PC-3 (cell line): Measurements from ENCODE around the gene HOPX. TPM values are rescaled to one million over a fixed set of nuclear protein-coding genes. Genes with fewer than 3 reads are reported as not detected.

ENCODE experiments used
- ATAC-seq: fragments of 200-7000 bp; cut with Tn5 transposase; 2 replicates; pipeline ENCODE4 v1.9.1; 2020; ENCODE audit warnings: mild to moderate bottlenecking, moderate library complexity
- BruUV-seq: library from RNA; stranded (reverse); fragments of 400-500 nt; replicated peaks from 2 replicates; lab custom pipeline; 2021; lab: Mats Ljungman, UMichigan
- CTCF ChIA-PET: fragments of 300-600 bp; sonication (Branson Sonifier 250); formaldehyde crosslinking; loops from one replicate; lab custom pipeline; 2022; ENCODE audit warnings: antibody characterized with exemption; lab: Charles Lee
- POLR2A ChIA-PET: fragments of 300-600 bp; sonication (Branson Sonifier 250); formaldehyde crosslinking; loops from one replicate; lab custom pipeline; 2022; ENCODE audit warnings: antibody characterized with exemption; ENCODE audit not compliant: unreplicated experiment; lab: Charles Lee
- DNase-seq: peaks from one replicate; pipeline ENCODE4 v3.0.0-alpha.2; 2015
- H2AFZ ChIP-seq: fragments of 300-600 bp; sonication (generic); 2 replicates; pipeline ENCODE4 v1.6.0; 2016; ENCODE audit warnings: antibody characterized with exemption, low read length
- H3F3A ChIP-seq: fragments of 300-600 bp; sonication (generic); one replicate; pipeline ENCODE4 v1.6.0; 2017; ENCODE audit warnings: antibody characterized with exemption, low read length, control low read depth, mild to moderate bottlenecking; ENCODE audit not compliant: unreplicated experiment
- H3K27ac ChIP-seq: fragments of 300-600 bp; sonication (generic); 2 replicates; pipeline ENCODE4 v1.5.1; 2016; ENCODE audit warnings: mild to moderate bottlenecking, low read length
- H3K27me3 ChIP-seq: fragments of 300-600 bp; sonication (generic); 2 replicates; pipeline ENCODE4 v1.6.1; 2016; ENCODE audit warnings: low read length, mixed read lengths
- H3K36me3 ChIP-seq: fragments of 300-600 bp; sonication (generic); 2 replicates; pipeline ENCODE4 v1.6.1; 2016; ENCODE audit warnings: low read depth, mixed run types, low read length, mixed read lengths
- H3K4me1 ChIP-seq: fragments of 300-600 bp; sonication (generic); 2 replicates; pipeline ENCODE4 v1.5.1; 2016; ENCODE audit warnings: low read length; ENCODE audit not compliant: insufficient read depth
- H3K4me2 ChIP-seq: fragments of 300-600 bp; sonication (generic); 2 replicates; pipeline ENCODE4 v1.6.0; 2016; ENCODE audit warnings: low read length
- H3K4me3 ChIP-seq: fragments of 300-600 bp; sonication (generic); 2 replicates; pipeline ENCODE4 v1.5.1; 2016; ENCODE audit warnings: mild to moderate bottlenecking, low read length, mixed read lengths
- H3K79me2 ChIP-seq: fragments of 300-600 bp; sonication (generic); 2 replicates; pipeline ENCODE4 v1.6.1; 2017; ENCODE audit warnings: low read length, mixed read lengths
- H3K9ac ChIP-seq: fragments of 300-600 bp; sonication (generic); 2 replicates; pipeline ENCODE4 v1.6.0; 2016; ENCODE audit warnings: mild to moderate bottlenecking, low read length
- H3K9me2 ChIP-seq: fragments of 300-600 bp; sonication (generic); replicated peaks from 2 replicates; pipeline ENCODE4 v1.6.1; 2016; ENCODE audit warnings: mixed run types, low read length, mixed read lengths
- H3K9me3 ChIP-seq: fragments of 300-600 bp; sonication (generic); 2 replicates; pipeline ENCODE4 v1.6.1; 2016; ENCODE audit warnings: low read length, mixed read lengths
- H4K20me1 ChIP-seq: fragments of 300-600 bp; sonication (generic); 2 replicates; pipeline ENCODE4 v1.6.1; 2016; ENCODE audit warnings: low read length, mixed read lengths
- EZH2 ChIP-seq: fragments of 300-600 bp; sonication (generic); IDR thresholded peaks from one replicate; pipeline ENCODE4 v1.6.1; 2017; ENCODE audit warnings: antibody characterized with exemption, mild to moderate bottlenecking, low read length; ENCODE audit not compliant: unreplicated experiment
- EZH2phosphoT487 ChIP-seq: fragments of 300-600 bp; sonication (generic); IDR thresholded peaks from 2 replicates; pipeline ENCODE4 v1.6.1; 2018; ENCODE audit warnings: mild to moderate bottlenecking, antibody characterized with exemption, low read length, borderline replicate concordance
- intact Hi-C: fragments of 100-400 bp; cut with micrococcal nuclease; formaldehyde crosslinking; loops from 2 replicates; pipeline ENCODE4 v1.9.0; 2023
- total RNA-seq: library from RNA; depleted of rRNA; stranded (reverse); fragments of >200 nt; gene quantifications from 2 replicates; pipeline ENCODE4 v1.2.3, GENCODE V29; 2014
- TF ChIP-seq, protein P1 (sequence below): fragments of 300-600 bp; sonication (generic); conservative IDR thresholded peaks from 2 replicates; pipeline ENCODE4 v1.5.1; 2017; ENCODE audit warnings: antibody characterized with exemption, low read depth, mild to moderate bottlenecking, low read length

HOPX gene
- total RNA-seq, 1 experiment from 2014 or later: 0.87 TPM

DNA sequence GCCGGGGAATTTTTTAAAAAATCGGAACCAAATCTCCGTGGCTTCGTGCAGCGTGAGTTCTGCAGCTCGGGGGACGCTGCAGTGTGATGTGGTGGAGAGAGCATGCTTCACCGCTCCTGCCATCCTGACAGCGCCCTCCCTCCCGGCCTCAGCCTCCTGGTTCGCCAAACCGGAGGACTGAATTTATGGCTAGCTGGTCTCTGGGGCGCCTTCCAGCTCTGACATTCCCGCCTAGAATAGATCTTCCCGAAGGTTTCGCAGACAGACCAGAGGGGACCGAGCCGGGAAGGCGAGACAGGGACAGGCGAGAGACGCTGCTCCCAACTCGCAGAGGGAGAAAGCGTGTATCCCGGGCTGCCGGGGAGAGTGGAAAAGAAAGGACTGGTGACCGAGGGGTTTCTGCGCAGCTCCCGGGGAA is 25.9 kb downstream of the HOPX start:
- H4K20me1 ChIP-seq: no peaks in the 10 kb centered on the region
- H3K4me1 ChIP-seq: peaks cover 14% of the 10 kb centered on the region
- H3K9me3 ChIP-seq: no peaks in the 10 kb centered on the region
- H3K27me3 ChIP-seq: no peaks in the 10 kb centered on the region
- CTCF ChIA-PET: no interaction called here
- TF ChIP-seq EZH2phosphoT487 (no peak), EZH2 (no peak)
- TF ChIP-seq, protein P1, sequence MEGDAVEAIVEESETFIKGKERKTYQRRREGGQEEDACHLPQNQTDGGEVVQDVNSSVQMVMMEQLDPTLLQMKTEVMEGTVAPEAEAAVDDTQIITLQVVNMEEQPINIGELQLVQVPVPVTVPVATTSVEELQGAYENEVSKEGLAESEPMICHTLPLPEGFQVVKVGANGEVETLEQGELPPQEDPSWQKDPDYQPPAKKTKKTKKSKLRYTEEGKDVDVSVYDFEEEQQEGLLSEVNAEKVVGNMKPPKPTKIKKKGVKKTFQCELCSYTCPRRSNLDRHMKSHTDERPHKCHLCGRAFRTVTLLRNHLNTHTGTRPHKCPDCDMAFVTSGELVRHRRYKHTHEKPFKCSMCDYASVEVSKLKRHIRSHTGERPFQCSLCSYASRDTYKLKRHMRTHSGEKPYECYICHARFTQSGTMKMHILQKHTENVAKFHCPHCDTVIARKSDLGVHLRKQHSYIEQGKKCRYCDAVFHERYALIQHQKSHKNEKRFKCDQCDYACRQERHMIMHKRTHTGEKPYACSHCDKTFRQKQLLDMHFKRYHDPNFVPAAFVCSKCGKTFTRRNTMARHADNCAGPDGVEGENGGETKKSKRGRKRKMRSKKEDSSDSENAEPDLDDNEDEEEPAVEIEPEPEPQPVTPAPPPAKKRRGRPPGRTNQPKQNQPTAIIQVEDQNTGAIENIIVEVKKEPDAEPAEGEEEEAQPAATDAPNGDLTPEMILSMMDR: no peak
- H3K9me2 ChIP-seq: no peaks in the 10 kb centered on the region
- no peaks in the 10 kb centered on the region for H3K36me3 ChIP-seq
- DNase-seq: peak; percentile 14
- POLR2A ChIA-PET: no interaction called here
- H3K4me3 ChIP-seq: peak overlapping the region; percentile 64
- intact Hi-C loops: no loop called here
- H3K9ac ChIP-seq: no peak overlapping the region
- peak overlapping the region; percentile 74; the same call in 1 of the 2 replicates for H2AFZ ChIP-seq
- H3K79me2 ChIP-seq: no peaks in the 10 kb centered on the region
- BruUV-seq: no TSS peak
- no peak overlapping the region for H3K27ac ChIP-seq
- ATAC-seq: peak; percentile 27
- peak overlapping the region; percentile 82 for H3K4me2 ChIP-seq
- H3F3A ChIP-seq: no peaks in the 10 kb centered on the region

DNA sequence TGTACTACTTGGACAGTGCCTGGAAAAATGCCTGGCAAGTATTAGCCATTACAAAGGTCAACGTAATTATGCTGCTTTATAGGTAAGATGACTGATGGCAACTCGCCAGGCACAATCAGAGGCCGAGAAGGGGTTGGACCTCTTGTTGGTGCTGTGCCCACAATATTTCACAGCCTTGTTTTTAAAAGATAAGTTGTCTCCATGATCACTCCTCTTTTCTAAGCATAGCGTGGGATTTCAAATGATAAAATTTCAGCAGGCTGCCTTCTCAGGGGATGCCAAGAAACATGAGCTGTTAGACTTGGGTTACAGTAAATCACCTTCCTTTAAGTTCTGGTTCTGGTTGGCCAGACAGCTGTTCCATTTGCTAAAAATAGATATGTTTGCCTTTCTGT is 26.9 kb downstream of the HOPX start:
- Histone ChIP-seq H3F3A (no peaks in the 10 kb centered on the region), H3K9me3 (no peaks in the 10 kb centered on the region), H2AFZ (no peak overlapping the region), H3K4me3 (no peak overlapping the region), H3K4me1 (peaks cover 14% of the 10 kb centered on the region), H3K4me2 (peak overlapping the region; percentile 31; the same call in 1 of the 2 replicates), H4K20me1 (no peaks in the 10 kb centered on the region), H3K9ac (no peak overlapping the region), H3K27me3 (no peaks in the 10 kb centered on the region), H3K9me2 (no peaks in the 10 kb centered on the region), H3K79me2 (no peaks in the 10 kb centered on the region), H3K27ac (no peak overlapping the region), H3K36me3 (no peaks in the 10 kb centered on the region)
- no peak for ATAC-seq
- no TSS peak for BruUV-seq
- no peak for TF ChIP-seq EZH2phosphoT487
- TF ChIP-seq EZH2: no peak
- TF ChIP-seq, protein P1: no peak
- peak; percentile 31 for DNase-seq
- CTCF ChIA-PET: no interaction called here
- intact Hi-C loops: no loop called here
- POLR2A ChIA-PET: no interaction called here

DNA sequence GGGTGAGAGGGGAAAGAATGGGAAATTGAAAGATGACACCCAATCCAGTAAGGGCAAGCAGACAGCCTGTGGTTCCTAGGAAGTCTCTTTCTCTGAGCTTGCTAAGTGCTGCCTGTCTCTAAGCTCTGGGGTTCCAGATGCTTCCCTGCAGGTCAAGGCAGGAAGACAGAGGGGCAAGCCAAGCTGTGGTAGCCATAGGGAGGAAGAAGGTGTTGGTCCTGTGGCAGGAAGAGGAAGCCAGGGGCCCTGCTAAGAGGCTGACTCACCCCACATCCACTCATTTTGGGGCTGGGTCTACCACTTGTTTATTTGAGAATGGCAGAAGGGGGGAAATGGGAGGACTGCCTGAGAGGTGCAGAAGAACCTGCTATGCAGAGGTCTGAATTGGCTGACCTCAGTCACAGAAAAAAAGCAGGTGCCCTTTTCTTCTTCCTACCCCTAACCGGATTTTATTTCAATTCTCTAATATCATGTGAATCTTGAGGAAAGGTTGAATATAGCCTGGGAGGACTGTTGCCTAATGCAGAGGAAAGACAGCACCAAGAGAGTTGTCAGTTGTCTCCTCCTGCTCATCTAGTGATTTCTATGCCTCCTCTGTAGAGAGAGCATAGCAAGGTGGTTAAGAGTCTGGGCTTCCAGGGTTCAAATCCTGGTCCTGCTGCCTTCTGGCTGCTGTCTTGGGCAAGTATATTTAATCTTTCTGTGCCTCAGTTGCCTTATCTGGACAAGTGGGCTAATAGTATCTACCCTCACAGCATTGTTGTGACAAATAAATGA is 27.4 kb downstream of the HOPX start:
- H3K9me3 ChIP-seq: no peaks in the 10 kb centered on the region
- CTCF ChIA-PET: no interaction called here
- POLR2A ChIA-PET: no interaction called here
- H3K4me1 ChIP-seq: peaks cover 14% of the 10 kb centered on the region
- peak overlapping the region; percentile 25; the same call in 1 of the 2 replicates for H2AFZ ChIP-seq
- ATAC-seq (peak; percentile 63), DNase-seq (peak; percentile 52)
- H3F3A ChIP-seq: no peaks in the 10 kb centered on the region
- H3K27me3 ChIP-seq: no peaks in the 10 kb centered on the region
- no peaks in the 10 kb centered on the region for H3K79me2 ChIP-seq
- H3K9ac ChIP-seq: no peak overlapping the region
- TF ChIP-seq, protein P1: no peak
- no peak for TF ChIP-seq EZH2phosphoT487
- TF ChIP-seq EZH2: no peak
- no peaks in the 10 kb centered on the region for H3K9me2 ChIP-seq
- H3K27ac ChIP-seq: no peak overlapping the region
- H3K4me2 ChIP-seq: peak overlapping the region; percentile 31
- H4K20me1 ChIP-seq: no peaks in the 10 kb centered on the region
- no peaks in the 10 kb centered on the region for H3K36me3 ChIP-seq
- no peak overlapping the region for H3K4me3 ChIP-seq
- intact Hi-C loops: no loop called here
- no TSS peak for BruUV-seq
